Measurements from ENCODE around the gene SIK3.

Gene SIK3

GRCh38 chr11:116891746-116892145, 206.5 kb downstream of the SIK3 start:
- POLR2A ChIA-PET = no interaction called here
- no peak overlapping the region for H3K4me3 ChIP-seq (ENCODE audit: low read depth, low read length)
- TF ChIP-seq CTCF (IDR thresholded peaks at IDR 0.05; ENCODE audit: insufficient read depth, low read length, missing control alignments) = no peak
- CTCF ChIA-PET = interaction anchor here (5.8 kb wide), 1 partner anchor 12 kb away, joined by 48 read pairs; no protein-coding TSS in a partner anchor
- no peak for DNase-seq (ENCODE audit: low read depth, low spot score)

- ChIA-PET POLR2A (no interaction called here), CTCF (interaction anchor here (1.7 to 5.8 kb wide), 2 partner anchors 11 to 215 kb away, joined by 4 to 48 read pairs; no protein-coding TSS in a partner anchor)
- H3K4me3 ChIP-seq (ENCODE audit: low read depth, low read length) = no peak overlapping the region
- no peak for DNase-seq (ENCODE audit: low read depth, low spot score)
- TF ChIP-seq CTCF (IDR thresholded peaks at IDR 0.05; ENCODE audit: insufficient read depth, low read length, missing control alignments) = no peak
These were observed 207.6 kb downstream of the SIK3 start for GRCh38 chr11:116890607-116891006.

- ChIA-PET POLR2A (no interaction called here), CTCF (interaction anchor here (1.2 to 5.8 kb wide), 3 partner anchors 11 to 216 kb away, joined by 4 to 48 read pairs (median 4); partner anchors contain the start of gene SIK3)
- no peak for DNase-seq (ENCODE audit: low read depth, low spot score)
These were observed 208.0 kb downstream of the SIK3 start for GRCh38 chr11:116890193-116890592.

GRCh38 chr11:116888884-116889549, 209.2 kb downstream of the SIK3 start:
- ChIA-PET CTCF (interaction anchor here (1.0 to 5.8 kb wide), 7 partner anchors 9 to 343 kb away, joined by 3 to 48 read pairs (median 4); partner anchors contain the start of genes PCSK7, RNF214 and SIK3), POLR2A (interaction anchor here (1.7 kb wide), 1 partner anchor 208 kb away, joined by 6 read pairs; no protein-coding TSS in a partner anchor)
- no peak for TF ChIP-seq CTCF (IDR thresholded peaks at IDR 0.05; ENCODE audit: insufficient read depth, low read length, missing control alignments)
- no peak for DNase-seq (ENCODE audit: low read depth, low spot score)
- no peak overlapping the region for H3K4me3 ChIP-seq (ENCODE audit: low read depth, low read length)

More at GRCh38 chr11:116890193-116890592, 208.0 kb downstream of the SIK3 start:
- TF ChIP-seq CTCF (IDR thresholded peaks at IDR 0.05; ENCODE audit: insufficient read depth, low read length, missing control alignments) = no peak
- H3K4me3 ChIP-seq (ENCODE audit: low read depth, low read length) = no peak overlapping the region

- no peak overlapping the region for H3K4me3 ChIP-seq (ENCODE audit: low read depth, low read length)
- TF ChIP-seq CTCF (IDR thresholded peaks at IDR 0.05; ENCODE audit: insufficient read depth, low read length, missing control alignments) = no peak
- POLR2A ChIA-PET = interaction anchor here (1.7 kb wide), 1 partner anchor 209 kb away, joined by 6 read pairs; no protein-coding TSS in a partner anchor
- CTCF ChIA-PET = interaction anchor here (0.7 to 5.8 kb wide), 6 partner anchors 8 to 218 kb away, joined by 4 to 48 read pairs (median 6); no protein-coding TSS in a partner anchor
- DNase-seq (ENCODE audit: low read depth, low spot score) = no peak
These were observed 210.2 kb downstream of the SIK3 start for GRCh38 chr11:116888024-116888423.

- DNase-seq (ENCODE audit: low read depth, low spot score) = no peak
- POLR2A ChIA-PET = interaction anchor here (0.6 kb wide), 1 partner anchor 12 kb away, joined by 3 read pairs; no protein-coding TSS in a partner anchor
- no peak overlapping the region for H3K4me3 ChIP-seq (ENCODE audit: low read depth, low read length)
- TF ChIP-seq CTCF (IDR thresholded peaks at IDR 0.05; ENCODE audit: insufficient read depth, low read length, missing control alignments) = no peak
- CTCF ChIA-PET = interaction anchor here (0.9 to 2.6 kb wide), 4 partner anchors 22 to 220 kb away, joined by 3 to 9 read pairs (median 4); no protein-coding TSS in a partner anchor
These were observed 212.1 kb downstream of the SIK3 start for GRCh38 chr11:116885951-116886655.

Data from AG04449 (cell line).